GM10266 (cell line): ENCODE data around the gene IFT80.
"Not testable (repeated sequence)": the region's sequence is repeated elsewhere in the genome, so short reads cannot be mapped to it uniquely, and the experiment has no call there.

ENCODE experiments used
- DNase-seq: peaks from one replicate; pipeline ENCODE4 v3.0.0; 2012; ENCODE audit errors: extremely low spot score
- TF ChIP-seq, protein P1 (sequence below): IDR thresholded peaks from 2 replicates; pipeline ENCODE4 v1.5.1; 2012; ENCODE audit warnings: mild to moderate bottlenecking, low read depth; ENCODE audit not compliant: control insufficient read depth, insufficient read depth; ENCODE audit errors: missing control alignments

The IFT80 gene

DNA sequence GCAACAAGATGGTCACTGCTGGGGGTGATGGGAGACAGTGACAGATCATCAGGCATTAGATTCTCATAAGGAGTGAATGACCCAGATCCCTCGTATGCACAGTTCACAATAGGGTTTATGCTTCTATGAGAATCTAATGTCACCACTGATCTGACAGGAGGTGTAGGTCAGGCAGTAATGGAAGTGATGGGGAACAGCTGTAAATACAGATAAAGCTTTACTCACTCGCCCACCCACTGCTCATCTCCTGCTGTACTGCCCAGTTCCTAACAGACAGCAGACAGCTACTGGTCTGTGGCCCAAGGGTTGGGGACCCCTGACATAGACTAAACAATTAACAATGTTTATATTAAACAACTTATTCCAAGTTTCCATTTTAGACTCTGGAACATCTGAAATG is 25.4 kb downstream of the IFT80 start:
- no peak for DNase-seq
- TF ChIP-seq, protein P1, sequence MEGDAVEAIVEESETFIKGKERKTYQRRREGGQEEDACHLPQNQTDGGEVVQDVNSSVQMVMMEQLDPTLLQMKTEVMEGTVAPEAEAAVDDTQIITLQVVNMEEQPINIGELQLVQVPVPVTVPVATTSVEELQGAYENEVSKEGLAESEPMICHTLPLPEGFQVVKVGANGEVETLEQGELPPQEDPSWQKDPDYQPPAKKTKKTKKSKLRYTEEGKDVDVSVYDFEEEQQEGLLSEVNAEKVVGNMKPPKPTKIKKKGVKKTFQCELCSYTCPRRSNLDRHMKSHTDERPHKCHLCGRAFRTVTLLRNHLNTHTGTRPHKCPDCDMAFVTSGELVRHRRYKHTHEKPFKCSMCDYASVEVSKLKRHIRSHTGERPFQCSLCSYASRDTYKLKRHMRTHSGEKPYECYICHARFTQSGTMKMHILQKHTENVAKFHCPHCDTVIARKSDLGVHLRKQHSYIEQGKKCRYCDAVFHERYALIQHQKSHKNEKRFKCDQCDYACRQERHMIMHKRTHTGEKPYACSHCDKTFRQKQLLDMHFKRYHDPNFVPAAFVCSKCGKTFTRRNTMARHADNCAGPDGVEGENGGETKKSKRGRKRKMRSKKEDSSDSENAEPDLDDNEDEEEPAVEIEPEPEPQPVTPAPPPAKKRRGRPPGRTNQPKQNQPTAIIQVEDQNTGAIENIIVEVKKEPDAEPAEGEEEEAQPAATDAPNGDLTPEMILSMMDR, result no peak

DNA sequence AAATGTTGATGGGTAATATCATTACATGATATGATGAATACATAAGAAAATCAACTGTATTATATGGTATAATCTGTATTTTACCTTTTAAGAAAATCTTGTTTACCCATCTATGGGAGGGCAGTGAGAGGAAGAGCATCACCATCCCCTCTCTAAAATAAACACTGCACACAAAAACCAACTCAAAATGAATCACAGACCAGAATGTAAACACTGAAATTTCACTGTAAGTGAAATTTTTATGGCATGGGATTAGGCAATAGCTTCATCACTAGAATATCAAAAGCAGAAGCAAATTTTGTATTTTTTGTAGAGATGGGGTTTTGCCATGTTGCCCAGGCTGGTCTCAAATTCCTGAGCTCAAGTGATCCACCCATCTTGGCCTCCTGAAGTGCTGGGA is 26.2 kb downstream of the IFT80 start:
- no peak for DNase-seq
- TF ChIP-seq, protein P1, result no peak

DNA sequence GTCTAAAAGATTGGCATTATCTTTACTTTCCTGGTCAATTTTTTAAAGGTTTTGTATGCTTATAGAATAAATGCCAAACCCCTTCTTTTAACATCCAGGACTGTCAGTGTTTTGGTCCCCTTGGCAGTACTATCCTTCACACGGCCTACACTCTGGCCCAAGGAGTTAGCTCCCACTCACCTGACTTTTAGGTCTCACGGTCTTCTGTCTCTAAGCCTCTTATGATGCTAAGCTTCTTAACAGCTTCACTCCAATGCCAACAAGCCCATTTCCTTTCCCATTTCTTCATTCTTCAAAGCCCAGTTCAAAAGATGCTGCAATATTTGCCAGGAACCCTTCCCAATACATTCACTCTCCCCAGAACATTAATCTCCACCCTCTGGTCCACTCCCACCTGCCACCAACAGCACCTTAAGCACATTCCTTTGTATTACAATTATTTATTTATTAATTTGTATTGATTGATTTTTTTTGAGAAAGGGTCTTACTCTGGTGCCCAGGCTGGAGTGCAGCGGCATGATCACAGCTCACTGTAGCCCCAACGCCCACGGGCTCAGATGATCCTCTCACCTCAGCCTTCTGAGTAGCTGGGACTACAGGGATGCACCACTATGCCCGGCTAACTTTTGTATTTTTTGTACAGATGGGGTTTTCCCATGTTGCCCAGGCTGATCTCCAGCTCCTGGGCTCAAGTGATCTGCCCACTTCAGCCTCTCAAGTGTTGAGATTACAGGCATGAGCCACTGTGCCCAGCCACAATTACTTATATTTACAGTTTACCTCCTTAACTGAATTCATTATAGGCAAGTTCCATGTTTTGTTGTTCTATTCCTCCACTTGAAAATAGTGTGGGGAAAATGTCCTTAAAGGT is 27.8 kb downstream of the IFT80 start:
- TF ChIP-seq, protein P1, result no peak
- DNase-seq, result no peak

DNA sequence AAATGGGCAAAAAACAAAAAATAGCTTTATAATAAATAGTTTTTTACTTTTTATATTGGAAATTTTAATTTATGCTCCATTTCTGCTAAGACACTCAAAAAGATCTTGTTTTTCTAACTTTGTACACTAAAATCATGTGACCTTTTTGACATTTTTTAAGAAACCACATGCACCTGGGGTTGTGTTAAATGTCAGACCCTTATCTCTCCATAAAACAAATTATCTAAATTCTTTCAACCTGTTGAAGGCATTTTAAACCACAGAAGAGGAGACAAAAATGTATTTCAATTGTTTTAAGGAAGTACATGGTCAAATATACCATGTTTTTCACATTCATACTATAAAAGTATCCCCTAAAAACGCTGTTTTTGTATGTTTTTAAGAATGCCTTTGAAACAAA is 29.2 kb downstream of the IFT80 start:
- TF ChIP-seq, protein P1, result no peak
- no peak for DNase-seq

DNA sequence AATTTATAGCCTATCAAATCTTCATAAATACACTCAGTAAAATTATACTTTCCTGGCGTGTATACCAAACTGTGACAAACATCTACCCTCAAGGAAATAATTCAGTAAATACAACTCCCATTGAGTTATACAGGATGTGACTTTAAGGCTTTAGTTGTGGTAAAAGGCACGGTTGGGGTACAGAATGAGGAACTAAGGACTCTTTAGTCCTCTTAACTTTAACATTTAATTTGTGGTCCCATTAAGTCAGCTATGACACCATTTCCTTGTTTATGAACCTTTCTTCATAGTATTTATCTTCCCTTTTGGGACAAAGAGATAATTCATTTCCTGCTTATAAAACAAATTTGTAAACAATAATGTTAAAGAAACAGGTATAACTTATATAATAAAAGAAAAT is 30.2 kb downstream of the IFT80 start:
- no peak for DNase-seq
- TF ChIP-seq, protein P1, result no peak

DNA sequence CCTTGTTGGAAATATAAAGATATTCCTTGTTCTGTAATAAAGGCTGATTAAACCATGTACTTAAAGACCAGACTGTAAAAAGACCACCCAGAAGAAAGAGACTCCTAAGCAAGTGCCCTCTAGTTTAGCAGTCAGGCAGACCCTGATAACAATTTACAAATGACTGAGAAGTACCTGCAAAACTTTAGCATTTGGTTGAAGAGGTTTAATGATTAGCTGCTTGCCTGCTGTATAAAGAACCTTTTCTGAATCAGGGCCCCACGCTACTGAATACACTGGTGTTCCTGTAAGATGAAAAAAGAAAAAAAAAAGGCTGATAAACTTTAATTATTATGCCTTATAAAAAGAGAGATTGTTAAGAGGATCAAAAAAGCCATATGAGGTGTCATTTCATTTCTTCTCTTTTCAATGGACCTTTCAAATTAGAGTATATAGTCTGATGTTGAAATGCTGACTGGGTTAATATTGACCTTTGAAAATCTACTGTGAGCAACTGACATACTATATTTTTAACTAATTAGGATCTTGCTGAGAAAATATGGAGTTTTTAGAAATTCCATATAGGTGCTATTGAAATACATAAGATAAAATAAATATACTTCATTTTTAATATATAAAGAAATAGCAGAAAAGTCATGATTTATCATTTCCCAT is 33.0 kb downstream of the IFT80 start:
- TF ChIP-seq, protein P1, result no peak
- DNase-seq, result no peak

DNA sequence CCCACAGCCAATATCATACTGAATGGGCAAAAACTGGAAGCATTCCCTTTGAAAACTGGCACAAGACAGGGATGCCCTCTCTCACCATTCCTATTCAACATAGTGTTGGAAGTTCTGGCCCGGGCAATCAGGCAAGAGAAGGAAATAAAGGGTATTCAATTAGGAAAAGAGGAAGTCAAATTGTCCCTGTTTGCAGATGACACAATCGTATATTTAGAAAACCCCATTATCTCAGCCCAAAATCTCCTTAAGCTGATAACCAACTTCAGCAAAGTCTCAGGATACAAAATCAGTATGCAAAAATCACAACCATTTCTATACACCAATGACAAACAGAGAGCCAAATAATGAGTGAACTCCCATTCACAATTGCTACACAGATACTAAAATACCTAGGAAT is 36.1 kb downstream of the IFT80 start:
- DNase-seq, result not testable (repeated sequence)
